Aorta (tissue), 5 donors: Measurements from ENCODE around the gene APBA3. TPM values are rescaled to one million over a fixed set of nuclear protein-coding genes. Genes with fewer than 3 reads are reported as not detected.

Experiments used
- ATAC-seq: fragments of 200-7000 bp; cut with Tn5 transposase; one replicate; pipeline ENCODE4 v1.9.1; 2022; ENCODE audit warnings: moderate library complexity; ENCODE audit not compliant: low FRiP score
- DNase-seq, 2 donors: peaks; one replicate each; pipeline ENCODE4 v3.0.0-alpha.2; 2020
- H3K27ac ChIP-seq, 2 donors: one replicate each; pipeline ENCODE4 v1.5.1; 2013; ENCODE audit warnings: low read length in 2 of 2, mild to moderate bottlenecking in 2 of 2, moderate library complexity in 2 of 2, control low read depth in 1 of 2, inconsistent platforms in 1 of 2, low read depth in 1 of 2
- H3K27me3 ChIP-seq, 2 donors: one replicate each; pipeline ENCODE4 v1.6.1; 2013; ENCODE audit warnings: control low read depth in 1 of 2, low read length in 1 of 2, mild to moderate bottlenecking in 1 of 2, moderate library complexity in 1 of 2; ENCODE audit not compliant: insufficient read depth in 2 of 2, control insufficient read depth in 1 of 2
- H3K36me3 ChIP-seq, 2 donors: one replicate each; pipeline ENCODE4 v1.6.1; 2013; ENCODE audit warnings: control low read depth in 1 of 2, low read length in 1 of 2, mild to moderate bottlenecking in 1 of 2; ENCODE audit not compliant: insufficient read depth in 2 of 2, control insufficient read depth in 1 of 2
- H3K4me1 ChIP-seq, 2 donors: one replicate each; pipeline ENCODE4 v1.6.1; 2013; ENCODE audit warnings: low read length in 2 of 2, control low read depth in 1 of 2, mild to moderate bottlenecking in 1 of 2, moderate library complexity in 1 of 2; ENCODE audit not compliant: insufficient read depth in 2 of 2, control insufficient read depth in 1 of 2
- H3K4me3 ChIP-seq, 2 donors: one replicate each; pipeline ENCODE4 v1.5.1; 2013; ENCODE audit warnings: low read length in 2 of 2, control low read depth in 1 of 2, mild to moderate bottlenecking in 1 of 2
- H3K9me3 ChIP-seq: one replicate; pipeline ENCODE4 v1.6.1; 2013; ENCODE audit warnings: mild to moderate bottlenecking, low read length; ENCODE audit not compliant: control insufficient read depth
- WGBS, 2 donors: extraction: QIAGEN DNeasy Blood & Tissue Kit; methylation state at CpG; one replicate each; pipeline ENCODE4 v1.1.7; 2013; 5-methylcytosine and 5-hydroxymethylcytosine counted together
- intact Hi-C, 2 donors: fragments of 100-400 bp; cut with DNase I; formaldehyde crosslinking; loops; one replicate each; pipeline versions ENCODE4 v1.14.2 to v1.15.0; 2022
- polyA plus RNA-seq, 2 donors: library from polyadenylated mRNA; stranded (reverse); fragments of 200-250 nt; gene quantifications; one replicate each; pipeline ENCODE4 v1.2.3, GENCODE V29; 2013
- total RNA-seq, 2 donors: library from RNA; stranded (reverse); fragmentation: NEBNext Ultra II Directional; extraction: Animal tissue kit (Norgen Biotek cat#: 25700); gene quantifications; one replicate each; pipeline ENCODE4 v1.2.1, GENCODE V29; 2021
- donor health status: healthy with polysubstance abuse.
- donor health status: Bipolar disorder and iron deficiency.
- donor health status: DM: no; HTN: no; CAD: no.
- donor health status: DM: no; HTN: no; CAD: no.
- donor health status: DM: yes; HTN: yes; CAD: no.

The APBA3 gene
- total and polyA plus RNA-seq, 4 donors: 7.1 to 25.6 (median 20.0) TPM

GRCh38 chr19:3733549-3734309 is 27.8 kb downstream of the APBA3 start:
- 77 to 83% methylated on average over 20 of the region's 20 CpGs for WGBS, 2 donors
- intact Hi-C loops: no loop called here

DNA sequence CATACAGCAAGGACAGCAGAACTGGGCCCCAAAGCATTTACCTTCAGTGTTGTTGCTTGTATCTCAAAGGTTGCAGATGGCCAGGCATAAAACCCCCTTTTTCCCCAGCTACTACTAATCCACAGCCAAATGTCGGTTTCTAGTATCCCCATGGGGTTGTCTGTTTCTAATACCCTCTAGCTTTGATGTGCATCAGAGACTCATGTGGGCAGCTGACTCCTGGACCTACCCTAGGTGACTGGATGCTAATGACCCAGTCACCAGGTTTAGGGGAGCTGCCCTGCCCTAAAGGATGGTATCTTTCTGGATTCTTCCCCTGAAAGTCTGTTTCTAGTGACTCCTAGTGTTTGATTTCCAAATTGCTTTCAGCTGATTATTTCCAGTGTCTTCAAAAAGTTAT is 29.4 kb downstream of the APBA3 start:
- Histone ChIP-seq H3K4me1 (no peaks in the 10 kb centered on the region), H3K27me3 (no peaks in the 10 kb centered on the region), H3K27ac (no peak overlapping the region), H3K4me3 (no peak overlapping the region), H3K9me3 (no peaks in the 10 kb centered on the region), H3K36me3 (no peaks in the 10 kb centered on the region)
- WGBS, 2 donors: 84 to 88% methylated on average over 1 of the region's 1 CpG
- ATAC-seq (no peak), DNase-seq (no peak)
- intact Hi-C loops: no loop called here

More at GRCh38 chr19:3733549-3734309, 27.8 kb downstream of the APBA3 start:
- Histone ChIP-seq H3K4me3 (no peak overlapping the region), H3K9me3 (no peaks in the 10 kb centered on the region), H3K4me1 (no peaks in the 10 kb centered on the region), H3K27ac (no peak overlapping the region), H3K27me3 (no peaks in the 10 kb centered on the region), H3K36me3 (no peaks in the 10 kb centered on the region)
- ATAC-seq (no peak), DNase-seq (no peak)

- Histone ChIP-seq H3K9me3 (no peaks in the 10 kb centered on the region), H3K27me3 (no peaks in the 10 kb centered on the region), H3K4me1 (no peaks in the 10 kb centered on the region), H3K36me3 (no peaks in the 10 kb centered on the region), H3K4me3 (no peak overlapping the region), H3K27ac (no peak overlapping the region)
- 93 to 96% methylated on average over 32 of the region's 32 CpGs for WGBS, 2 donors
- intact Hi-C loops: no loop called here
- no peak for DNase-seq
- no peak for ATAC-seq
Observed at GRCh38 chr19:3730457-3730958, 31.0 kb downstream of the APBA3 start.

- DNase-seq: no peak
- ATAC-seq: no peak
- intact Hi-C loops: loop anchor here in 1 of 2 donors (10.0 kb wide), 1 partner anchor 421 kb away; no protein-coding TSS in a partner anchor
Observed at GRCh38 chr19:3725640-3726310, 35.7 kb downstream of the APBA3 start.

DNA sequence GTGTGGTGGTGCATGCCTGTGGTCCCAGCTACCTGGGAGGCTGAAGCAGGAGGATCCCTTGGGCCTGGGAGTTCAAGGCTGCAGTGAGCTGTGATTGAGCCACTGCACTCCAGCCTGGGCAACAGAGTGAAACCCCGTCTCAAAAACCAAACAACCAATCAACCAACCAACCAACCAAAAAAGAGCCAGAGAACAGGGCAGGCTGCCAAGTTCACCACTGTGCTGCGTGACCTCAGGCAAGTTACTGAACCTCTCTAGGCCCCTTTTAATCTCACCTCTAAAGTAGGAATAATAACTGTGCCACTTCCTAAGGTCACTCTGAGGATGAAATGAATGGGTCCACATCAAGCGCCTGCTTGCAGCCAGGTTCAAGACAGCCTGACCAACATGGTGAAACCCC is 36.4 kb downstream of the APBA3 start:
- Histone ChIP-seq H3K27ac (no peak overlapping the region), H3K36me3 (no peaks in the 10 kb centered on the region), H3K4me3 (no peak overlapping the region), H3K4me1 (no peaks in the 10 kb centered on the region), H3K9me3 (no peaks in the 10 kb centered on the region), H3K27me3 (no peaks in the 10 kb centered on the region)
- no peak for DNase-seq
- WGBS, 2 donors: 61 to 66% methylated on average over 3 of the region's 3 CpGs
- no peak for ATAC-seq
- intact Hi-C loops: loop anchor here in 1 of 2 donors (10.0 kb wide), 1 partner anchor 420 kb away; no protein-coding TSS in a partner anchor

More at GRCh38 chr19:3725640-3726310, 35.7 kb downstream of the APBA3 start:
- no peak overlapping the region for H3K4me3 ChIP-seq
- no peaks in the 10 kb centered on the region for H3K27me3 ChIP-seq
- H3K4me1 ChIP-seq: no peaks in the 10 kb centered on the region
- WGBS, 2 donors: 19 to 21% methylated on average over 14 of the region's 14 CpGs
- H3K9me3 ChIP-seq: no peaks in the 10 kb centered on the region
- no peak overlapping the region for H3K27ac ChIP-seq
- no peaks in the 10 kb centered on the region for H3K36me3 ChIP-seq

GRCh38 chr19:3723883-3724282 is 37.6 kb downstream of the APBA3 start:
- Histone ChIP-seq H3K36me3 (no peaks in the 10 kb centered on the region), H3K4me1 (no peaks in the 10 kb centered on the region), H3K4me3 (no peak overlapping the region), H3K9me3 (no peaks in the 10 kb centered on the region), H3K27me3 (no peaks in the 10 kb centered on the region), H3K27ac (no peak overlapping the region)
- 46 to 50% methylated on average over 8 of the region's 8 CpGs for WGBS, 2 donors
- ATAC-seq (no peak), DNase-seq (no peak)
- intact Hi-C loops: loop anchor here in 1 of 2 donors (10.0 kb wide), 1 partner anchor 419 kb away; no protein-coding TSS in a partner anchor

- no peaks in the 10 kb centered on the region for H3K27me3 ChIP-seq
- ATAC-seq (no peak), DNase-seq (no peak)
- no peak overlapping the region for H3K27ac ChIP-seq
- H3K4me3 ChIP-seq: no peak overlapping the region
- intact Hi-C loops: loop anchor here in 1 of 2 donors (10.0 kb wide), 1 partner anchor 418 kb away; no protein-coding TSS in a partner anchor
- 75 to 81% methylated on average over 5 of the region's 5 CpGs for WGBS, 2 donors
- H3K4me1 ChIP-seq: no peaks in the 10 kb centered on the region
- no peaks in the 10 kb centered on the region for H3K9me3 ChIP-seq
- H3K36me3 ChIP-seq: no peaks in the 10 kb centered on the region
Observed at GRCh38 chr19:3723110-3723488, 38.4 kb downstream of the APBA3 start.

DNA sequence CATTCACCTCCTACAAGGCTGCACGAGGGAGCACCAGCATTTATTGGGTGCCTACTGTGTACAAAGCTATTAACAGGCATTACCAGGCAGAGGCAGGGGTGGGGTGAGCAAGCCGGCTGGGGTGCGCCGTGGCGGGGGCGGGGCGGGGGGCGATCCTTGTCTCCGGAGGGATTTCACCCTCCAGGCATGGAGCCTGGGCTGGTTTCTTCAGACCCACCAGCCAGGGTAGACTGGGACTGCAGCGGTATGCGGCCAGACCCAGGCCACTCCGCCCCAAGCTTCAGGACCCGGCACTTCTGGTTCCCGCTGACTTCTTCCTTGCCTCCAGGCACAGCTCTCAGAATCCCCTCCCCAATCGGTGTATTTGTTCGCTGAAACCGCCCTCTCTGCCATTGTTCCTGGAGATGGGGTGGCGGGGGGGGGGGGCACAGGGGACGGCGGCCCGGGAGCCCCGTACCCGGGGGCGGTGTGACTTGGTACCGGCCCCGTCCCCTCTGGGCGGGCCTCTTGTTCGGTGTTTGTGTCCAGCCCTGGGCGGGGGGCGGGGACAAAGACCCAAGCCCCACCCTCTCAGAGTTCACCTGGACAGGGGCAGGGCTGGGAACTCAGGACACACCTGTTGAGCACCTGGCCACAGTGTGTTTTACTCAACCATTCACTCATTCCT is 38.9 kb downstream of the APBA3 start:
- ATAC-seq (no peak), DNase-seq (no peak)
- Histone ChIP-seq H3K4me3 (no peak overlapping the region), H3K36me3 (no peaks in the 10 kb centered on the region), H3K9me3 (no peaks in the 10 kb centered on the region), H3K27ac (no peak overlapping the region), H3K27me3 (no peaks in the 10 kb centered on the region), H3K4me1 (no peaks in the 10 kb centered on the region)
- 1 to 3% methylated on average over 23 to 30 of the region's 30 CpGs for WGBS, 2 donors
- intact Hi-C loops: loop anchor here in 1 of 2 donors (10.0 kb wide), 1 partner anchor 418 kb away; no protein-coding TSS in a partner anchor
